HepG2 (cell line): Measurements from ENCODE around the gene CLDN15. TPM values are rescaled to one million over a fixed set of nuclear protein-coding genes. Genes with fewer than 3 reads are reported as not detected.

ENCODE experiments used
- CENPT ChIP-seq: sonication (generic); formaldehyde crosslinking; IDR thresholded peaks from 2 replicates; pipeline ENCODE4 v1.8.0; 2022; ENCODE audit warnings: low read depth, mild to moderate bottlenecking, moderate library complexity, missing genetic modification reagents
- ETV6 ChIP-seq: sonication (generic); formaldehyde crosslinking; conservative IDR thresholded peaks from 2 replicates; pipeline ENCODE4 v1.4.0; 2020; ENCODE audit warnings: missing genetic modification reagents
- KLF16 ChIP-seq, 2 experiments: sonication (generic) in 1 of 2; formaldehyde crosslinking in 1 of 2; IDR thresholded peaks; 2 replicates each; pipeline versions ENCODE4 v1.6.1 to v1.8.0; 2016 to 2023; ENCODE audit warnings: missing genetic modification reagents in 2 of 2, missing compliant biosample characterization in 1 of 2
- MED1 ChIP-seq: sonication (generic); formaldehyde crosslinking; IDR thresholded peaks from 2 replicates; pipeline ENCODE4 v1.4.0; 2020; ENCODE audit warnings: missing genetic modification reagents
- NPAS2 ChIP-seq: sonication (generic); formaldehyde crosslinking; IDR thresholded peaks from 2 replicates; pipeline ENCODE4 v1.8.0; 2022; ENCODE audit warnings: mild to moderate bottlenecking, missing genetic modification reagents, borderline replicate concordance
- PHB2 ChIP-seq: fragments of 450-650 bp; IDR thresholded peaks from 2 replicates; pipeline ENCODE4 v1.6.1; 2018; ENCODE audit not compliant: partially characterized antibody
- SAFB2 ChIP-seq: sonication (generic); formaldehyde crosslinking; IDR thresholded peaks from 2 replicates; pipeline ENCODE4 v1.5.1; 2020; ENCODE audit warnings: missing genetic modification reagents, low read depth, mild to moderate bottlenecking, borderline replicate concordance
- SETDB1 ChIP-seq: sonication (generic); formaldehyde crosslinking; IDR thresholded peaks from 2 replicates; pipeline ENCODE4 v1.5.1; 2020; ENCODE audit warnings: missing genetic modification reagents, mild to moderate bottlenecking, borderline replicate concordance
- XBP1 ChIP-seq: sonication (generic); formaldehyde crosslinking; IDR thresholded peaks from 2 replicates; pipeline ENCODE4 v1.5.0; 2020; ENCODE audit warnings: missing genetic modification reagents
- ZBTB20 ChIP-seq: sonication (generic); formaldehyde crosslinking; IDR thresholded peaks from 2 replicates; pipeline ENCODE4 v1.8.1; 2023; ENCODE audit warnings: missing genetic modification reagents, low read depth, mild to moderate bottlenecking, borderline replicate concordance
- ZBTB8A ChIP-seq: sonication (generic); formaldehyde crosslinking; IDR thresholded peaks from 2 replicates; pipeline ENCODE4 v1.4.0; 2020; ENCODE audit warnings: mild to moderate bottlenecking, low read depth, missing genetic modification reagents, borderline replicate concordance
- ZFP37 ChIP-seq: sonication (generic); formaldehyde crosslinking; IDR thresholded peaks from 2 replicates; pipeline ENCODE4 v1.4.0; 2020; ENCODE audit warnings: missing genetic modification reagents, borderline replicate concordance
- ZNF572 ChIP-seq: sonication (generic); formaldehyde crosslinking; IDR thresholded peaks from 2 replicates; pipeline ENCODE4 v1.5.1; 2020; ENCODE audit warnings: mild to moderate bottlenecking, missing genetic modification reagents
- polyA plus RNA-seq, 8 experiments: library from polyadenylated mRNA; depleted of rRNA in 3 of 8; stranded (reverse) in 7 of 8; unstranded in 1 of 8; fragments of >200 nt; fragmentation: Illumina TruSeq in 4 of 8; extraction: Trizol in 4 of 8; gene quantifications; 2 replicates each; pipeline versions ENCODE4 v1.2.1 to v1.2.3, GENCODE V29; 2011 to 2016; ENCODE audit warnings: low read depth in 4 of 8, missing spikeins in 1 of 8, mixed read lengths in 1 of 8; ENCODE audit not compliant: insufficient read depth in 1 of 8
- total RNA-seq, 5 experiments: library from RNA; depleted of rRNA; stranded (reverse); fragments of >200 nt; fragmentation: Illumina TruSeq; extraction: Trizol; gene quantifications; 2 replicates each; pipeline ENCODE4 v1.2.3, GENCODE V29; 2016; ENCODE audit warnings: low read depth in 1 of 5
- TF ChIP-seq, protein P1 (sequence below): sonication (generic); formaldehyde crosslinking; IDR thresholded peaks from 2 replicates; pipeline ENCODE4 v1.4.0; 2020; ENCODE audit warnings: mild to moderate bottlenecking, missing genetic modification reagents, borderline replicate concordance
- TF ChIP-seq, protein P2 (sequence below): sonication (generic); formaldehyde crosslinking; IDR thresholded peaks from 2 replicates; pipeline ENCODE4 v1.8.0; 2022; ENCODE audit warnings: mild to moderate bottlenecking, missing genetic modification reagents
- TF ChIP-seq, protein P3 (sequence below): sonication (generic); formaldehyde crosslinking; IDR thresholded peaks from 2 replicates; pipeline ENCODE4 v1.4.0; 2020; ENCODE audit warnings: low read depth, mild to moderate bottlenecking, missing genetic modification reagents
- TF ChIP-seq, protein P4 (sequence below): sonication (generic); formaldehyde crosslinking; IDR thresholded peaks from 2 replicates; pipeline ENCODE4 v1.4.0; 2020; ENCODE audit warnings: mild to moderate bottlenecking, low read depth, missing genetic modification reagents
- TF ChIP-seq, protein P5 (sequence below): sonication (generic); formaldehyde crosslinking; IDR thresholded peaks from 2 replicates; pipeline ENCODE4 v1.4.0; 2020; ENCODE audit warnings: mild to moderate bottlenecking, missing genetic modification reagents
- TF ChIP-seq, protein P6 (sequence below): sonication (generic); formaldehyde crosslinking; IDR thresholded peaks from 2 replicates; pipeline ENCODE4 v1.4.0; 2020; ENCODE audit warnings: missing genetic modification reagents

Gene CLDN15
- total and polyA plus RNA-seq, 2 of the 13 experiments (the other 11 are each of a cell fraction or from before 2014, with no cell fraction given), result 7.1 to 17.8 TPM

DNA sequence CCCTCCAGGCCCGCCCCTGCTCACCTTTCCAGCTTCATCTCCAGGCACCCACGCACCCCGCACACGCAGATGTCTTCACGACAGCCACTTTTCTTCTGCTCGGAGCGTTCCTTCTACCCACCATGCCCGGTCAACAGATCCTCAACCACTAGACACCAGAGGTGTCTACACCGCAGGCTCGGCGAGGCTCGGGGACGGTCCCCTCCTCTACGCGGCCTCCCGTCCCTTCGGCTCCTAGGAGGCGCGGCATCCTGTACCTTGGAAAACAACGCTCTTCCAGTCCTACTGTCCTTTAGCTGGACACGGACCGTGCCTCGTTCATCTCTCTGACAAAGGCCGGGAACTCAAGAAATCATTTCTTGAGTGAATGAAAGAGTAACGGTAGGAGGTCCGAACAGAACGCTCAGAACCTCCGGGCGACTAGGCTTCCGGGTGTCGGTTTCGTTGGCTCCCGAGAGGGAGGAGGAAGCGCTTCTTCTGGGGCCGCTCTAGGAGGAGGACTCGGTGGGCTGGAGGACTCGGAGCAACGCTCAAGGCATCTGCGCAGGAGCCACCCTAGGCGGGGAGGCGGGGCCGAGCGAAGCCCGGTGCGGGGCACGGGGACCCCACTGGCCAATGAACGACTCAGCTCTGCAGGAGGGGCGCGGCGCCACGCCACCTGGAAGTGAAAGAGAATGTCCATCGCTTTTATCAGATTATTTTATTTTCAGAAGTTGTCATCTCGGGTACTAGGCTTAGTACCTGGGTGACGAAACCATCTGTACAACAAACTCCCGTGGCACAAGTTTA is 14.5 kb upstream of the CLDN15 start (continued):
- TF ChIP-seq, protein P1, sequence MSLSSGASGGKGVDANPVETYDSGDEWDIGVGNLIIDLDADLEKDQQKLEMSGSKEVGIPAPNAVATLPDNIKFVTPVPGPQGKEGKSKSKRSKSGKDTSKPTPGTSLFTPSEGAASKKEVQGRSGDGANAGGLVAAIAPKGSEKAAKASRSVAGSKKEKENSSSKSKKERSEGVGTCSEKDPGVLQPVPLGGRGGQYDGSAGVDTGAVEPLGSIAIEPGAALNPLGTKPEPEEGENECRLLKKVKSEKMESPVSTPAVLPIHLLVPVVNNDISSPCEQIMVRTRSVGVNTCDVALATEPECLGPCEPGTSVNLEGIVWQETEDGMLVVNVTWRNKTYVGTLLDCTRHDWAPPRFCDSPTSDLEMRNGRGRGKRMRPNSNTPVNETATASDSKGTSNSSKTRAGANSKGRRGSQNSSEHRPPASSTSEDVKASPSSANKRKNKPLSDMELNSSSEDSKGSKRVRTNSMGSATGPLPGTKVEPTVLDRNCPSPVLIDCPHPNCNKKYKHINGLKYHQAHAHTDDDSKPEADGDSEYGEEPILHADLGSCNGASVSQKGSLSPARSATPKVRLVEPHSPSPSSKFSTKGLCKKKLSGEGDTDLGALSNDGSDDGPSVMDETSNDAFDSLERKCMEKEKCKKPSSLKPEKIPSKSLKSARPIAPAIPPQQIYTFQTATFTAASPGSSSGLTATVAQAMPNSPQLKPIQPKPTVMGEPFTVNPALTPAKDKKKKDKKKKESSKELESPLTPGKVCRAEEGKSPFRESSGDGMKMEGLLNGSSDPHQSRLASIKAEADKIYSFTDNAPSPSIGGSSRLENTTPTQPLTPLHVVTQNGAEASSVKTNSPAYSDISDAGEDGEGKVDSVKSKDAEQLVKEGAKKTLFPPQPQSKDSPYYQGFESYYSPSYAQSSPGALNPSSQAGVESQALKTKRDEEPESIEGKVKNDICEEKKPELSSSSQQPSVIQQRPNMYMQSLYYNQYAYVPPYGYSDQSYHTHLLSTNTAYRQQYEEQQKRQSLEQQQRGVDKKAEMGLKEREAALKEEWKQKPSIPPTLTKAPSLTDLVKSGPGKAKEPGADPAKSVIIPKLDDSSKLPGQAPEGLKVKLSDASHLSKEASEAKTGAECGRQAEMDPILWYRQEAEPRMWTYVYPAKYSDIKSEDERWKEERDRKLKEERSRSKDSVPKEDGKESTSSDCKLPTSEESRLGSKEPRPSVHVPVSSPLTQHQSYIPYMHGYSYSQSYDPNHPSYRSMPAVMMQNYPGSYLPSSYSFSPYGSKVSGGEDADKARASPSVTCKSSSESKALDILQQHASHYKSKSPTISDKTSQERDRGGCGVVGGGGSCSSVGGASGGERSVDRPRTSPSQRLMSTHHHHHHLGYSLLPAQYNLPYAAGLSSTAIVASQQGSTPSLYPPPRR, result peak; percentile 14; the same call in 1 of the 2 replicates
- TF ChIP-seq XBP1 (CRISPR knock-in tag), result no peak
- no peak for TF ChIP-seq SAFB2
- TF ChIP-seq ZBTB8A (CRISPR knock-in tag), result no peak
- TF ChIP-seq NPAS2 (CRISPR knock-in tag), result no peak
- no peak for TF ChIP-seq ETV6
- TF ChIP-seq, protein P2, sequence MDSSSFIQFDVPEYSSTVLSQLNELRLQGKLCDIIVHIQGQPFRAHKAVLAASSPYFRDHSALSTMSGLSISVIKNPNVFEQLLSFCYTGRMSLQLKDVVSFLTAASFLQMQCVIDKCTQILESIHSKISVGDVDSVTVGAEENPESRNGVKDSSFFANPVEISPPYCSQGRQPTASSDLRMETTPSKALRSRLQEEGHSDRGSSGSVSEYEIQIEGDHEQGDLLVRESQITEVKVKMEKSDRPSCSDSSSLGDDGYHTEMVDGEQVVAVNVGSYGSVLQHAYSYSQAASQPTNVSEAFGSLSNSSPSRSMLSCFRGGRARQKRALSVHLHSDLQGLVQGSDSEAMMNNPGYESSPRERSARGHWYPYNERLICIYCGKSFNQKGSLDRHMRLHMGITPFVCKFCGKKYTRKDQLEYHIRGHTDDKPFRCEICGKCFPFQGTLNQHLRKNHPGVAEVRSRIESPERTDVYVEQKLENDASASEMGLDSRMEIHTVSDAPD (CRISPR knock-in tag), result no peak
- no peak for TF ChIP-seq KLF16 (CRISPR knock-in tag; IDR thresholded peaks at IDR 0.05)
- TF ChIP-seq, protein P3, sequence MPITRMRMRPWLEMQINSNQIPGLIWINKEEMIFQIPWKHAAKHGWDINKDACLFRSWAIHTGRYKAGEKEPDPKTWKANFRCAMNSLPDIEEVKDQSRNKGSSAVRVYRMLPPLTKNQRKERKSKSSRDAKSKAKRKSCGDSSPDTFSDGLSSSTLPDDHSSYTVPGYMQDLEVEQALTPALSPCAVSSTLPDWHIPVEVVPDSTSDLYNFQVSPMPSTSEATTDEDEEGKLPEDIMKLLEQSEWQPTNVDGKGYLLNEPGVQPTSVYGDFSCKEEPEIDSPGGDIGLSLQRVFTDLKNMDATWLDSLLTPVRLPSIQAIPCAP (CRISPR knock-in tag), result no peak
- TF ChIP-seq, protein P4, sequence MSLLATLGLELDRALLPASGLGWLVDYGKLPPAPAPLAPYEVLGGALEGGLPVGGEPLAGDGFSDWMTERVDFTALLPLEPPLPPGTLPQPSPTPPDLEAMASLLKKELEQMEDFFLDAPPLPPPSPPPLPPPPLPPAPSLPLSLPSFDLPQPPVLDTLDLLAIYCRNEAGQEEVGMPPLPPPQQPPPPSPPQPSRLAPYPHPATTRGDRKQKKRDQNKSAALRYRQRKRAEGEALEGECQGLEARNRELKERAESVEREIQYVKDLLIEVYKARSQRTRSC (CRISPR knock-in tag), result no peak; the same call in 1 of the 2 replicates
- no peak; the same call in 1 of the 2 replicates for TF ChIP-seq ZBTB20 (CRISPR knock-in tag)
- TF ChIP-seq, protein P5, sequence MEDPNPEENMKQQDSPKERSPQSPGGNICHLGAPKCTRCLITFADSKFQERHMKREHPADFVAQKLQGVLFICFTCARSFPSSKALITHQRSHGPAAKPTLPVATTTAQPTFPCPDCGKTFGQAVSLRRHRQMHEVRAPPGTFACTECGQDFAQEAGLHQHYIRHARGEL (CRISPR knock-in tag), result no peak
- TF ChIP-seq, protein P6, sequence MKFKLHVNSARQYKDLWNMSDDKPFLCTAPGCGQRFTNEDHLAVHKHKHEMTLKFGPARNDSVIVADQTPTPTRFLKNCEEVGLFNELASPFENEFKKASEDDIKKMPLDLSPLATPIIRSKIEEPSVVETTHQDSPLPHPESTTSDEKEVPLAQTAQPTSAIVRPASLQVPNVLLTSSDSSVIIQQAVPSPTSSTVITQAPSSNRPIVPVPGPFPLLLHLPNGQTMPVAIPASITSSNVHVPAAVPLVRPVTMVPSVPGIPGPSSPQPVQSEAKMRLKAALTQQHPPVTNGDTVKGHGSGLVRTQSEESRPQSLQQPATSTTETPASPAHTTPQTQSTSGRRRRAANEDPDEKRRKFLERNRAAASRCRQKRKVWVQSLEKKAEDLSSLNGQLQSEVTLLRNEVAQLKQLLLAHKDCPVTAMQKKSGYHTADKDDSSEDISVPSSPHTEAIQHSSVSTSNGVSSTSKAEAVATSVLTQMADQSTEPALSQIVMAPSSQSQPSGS (CRISPR knock-in tag), result no peak; the same call in 1 of the 2 replicates
- TF ChIP-seq MED1, result peak; percentile 66
- TF ChIP-seq SETDB1 (CRISPR knock-in tag), result no peak
- TF ChIP-seq PHB2, result no peak
- TF ChIP-seq ZFP37 (CRISPR knock-in tag), result no peak
- TF ChIP-seq ZNF572 (CRISPR knock-in tag), result no peak
- TF ChIP-seq CENPT, result no peak
